CD14-positive monocyte (primary cell): ENCODE measurements around the gene VGLL2. TPM values are rescaled to one million over a fixed set of nuclear protein-coding genes. Genes with fewer than 3 reads are reported as not detected.

ENCODE experiments used
- DNase-seq, 3 donors: peaks; one replicate each; pipeline ENCODE4 v3.0.0-alpha.2; 2011 to 2022
- H2AFZ ChIP-seq: 2 replicates; pipeline ENCODE4 v1.6.0; 2012; ENCODE audit warnings: mild to moderate bottlenecking, low read depth, low read length, inconsistent platforms; ENCODE audit not compliant: insufficient read depth, poor library complexity, severe bottlenecking
- H3K27ac ChIP-seq, 2 donors: 1 replicate in 1 of 2; 2 replicates in 1 of 2; pipeline ENCODE4 v1.5.1; 2012 to 2013; ENCODE audit warnings: low read length in 2 of 2, control low read depth in 1 of 2, inconsistent platforms in 1 of 2, low read depth in 1 of 2, mild to moderate bottlenecking in 1 of 2
- H3K27me3 ChIP-seq, 2 donors: one replicate each; pipeline versions ENCODE4 v1.6.0 to v1.6.1; 2011 to 2013; ENCODE audit warnings: low read length in 2 of 2; ENCODE audit not compliant: control insufficient read depth in 2 of 2, insufficient read depth in 2 of 2
- H3K36me3 ChIP-seq, 2 donors: replicated peaks in 1 of 2; 1 replicate in 1 of 2; 2 replicates in 1 of 2; pipeline versions ENCODE4 v1.5.1 to v1.6.1; 2012 to 2013; ENCODE audit warnings: low read length in 2 of 2, control low read depth in 1 of 2, inconsistent platforms in 1 of 2, mild to moderate bottlenecking in 1 of 2; ENCODE audit not compliant: insufficient read depth in 2 of 2, control insufficient read depth in 1 of 2
- H3K4me1 ChIP-seq, 2 donors: 1 replicate in 1 of 2; 2 replicates in 1 of 2; pipeline versions ENCODE4 v1.5.1 to v1.6.1; 2012 to 2013; ENCODE audit warnings: low read length in 2 of 2, control low read depth in 1 of 2, inconsistent platforms in 1 of 2, mild to moderate bottlenecking in 1 of 2, moderate library complexity in 1 of 2; ENCODE audit not compliant: insufficient read depth in 2 of 2, control insufficient read depth in 1 of 2
- H3K4me2 ChIP-seq: replicated peaks from 2 replicates; pipeline ENCODE3; 2012; ENCODE audit warnings: low read length, moderate library complexity, mild to moderate bottlenecking; ENCODE audit not compliant: poor library complexity, severe bottlenecking; ENCODE audit errors: extremely low read depth
- H3K4me3 ChIP-seq, 3 experiments: fragments of 200-600 bp in 1 of 3; sonication (generic) in 1 of 3; replicated peaks in 1 of 3; 1 replicate in 2 of 3; 2 replicates in 1 of 3; pipeline ENCODE4 v1.5.1; 2011 to 2013; ENCODE audit warnings: low read length in 3 of 3, mild to moderate bottlenecking in 3 of 3, control low read depth in 2 of 3, low read depth in 2 of 3, inconsistent platforms in 1 of 3, moderate library complexity in 1 of 3
- H3K79me2 ChIP-seq: 2 replicates; pipeline ENCODE4 v1.6.0; 2012; ENCODE audit warnings: mild to moderate bottlenecking, control low read depth, inconsistent platforms, low read length, moderate library complexity; ENCODE audit not compliant: insufficient read depth
- H3K9ac ChIP-seq: 2 replicates; pipeline ENCODE4 v1.6.0; 2017; ENCODE audit warnings: low read length, mild to moderate bottlenecking; ENCODE audit not compliant: insufficient read depth, poor library complexity, severe bottlenecking
- H3K9me3 ChIP-seq, 2 donors: replicated peaks in 1 of 2; 1 replicate in 1 of 2; 2 replicates in 1 of 2; pipeline versions ENCODE4 v1.5.1 to v1.6.1; 2012 to 2013; ENCODE audit warnings: low read length in 2 of 2, control low read depth in 1 of 2; ENCODE audit not compliant: control insufficient read depth in 1 of 2, insufficient read depth in 1 of 2
- H4K20me1 ChIP-seq: 2 replicates; pipeline ENCODE4 v1.6.0; 2012; ENCODE audit warnings: mild to moderate bottlenecking, low read length, control low read depth, moderate library complexity; ENCODE audit not compliant: insufficient read depth
- H3K27ac Mint-ChIP-seq, 7 donors: one replicate each; pipeline ENCODE4 v1.8.0; 2020; ENCODE audit warnings: mild to moderate bottlenecking in 7 of 7, mixed read lengths in 7 of 7, moderate library complexity in 6 of 7, inconsistent platforms in 2 of 7
- H3K27me3 Mint-ChIP-seq, 3 donors: one replicate each; pipeline ENCODE4 v1.8.0; 2021 to 2022; ENCODE audit warnings: low read depth in 3 of 3, mild to moderate bottlenecking in 3 of 3, mixed read lengths in 3 of 3, moderate library complexity in 3 of 3, inconsistent platforms in 1 of 3
- H3K36me3 Mint-ChIP-seq, 2 donors: one replicate each; pipeline ENCODE4 v1.8.0; 2020; ENCODE audit warnings: mixed read lengths in 2 of 2, inconsistent platforms in 1 of 2, mild to moderate bottlenecking in 1 of 2
- H3K4me1 Mint-ChIP-seq: one replicate; pipeline ENCODE4 v1.8.0; 2020; ENCODE audit warnings: mild to moderate bottlenecking, mixed read lengths
- H3K4me3 Mint-ChIP-seq, 2 donors: one replicate each; pipeline ENCODE4 v1.8.0; 2020; ENCODE audit warnings: mild to moderate bottlenecking in 2 of 2, mixed read lengths in 2 of 2, moderate library complexity in 1 of 2
- H3K9me3 Mint-ChIP-seq, 7 donors: one replicate each; pipeline ENCODE4 v1.8.0; 2020 to 2022; ENCODE audit warnings: mixed read lengths in 7 of 7, mild to moderate bottlenecking in 6 of 7, moderate library complexity in 6 of 7, inconsistent platforms in 2 of 7
- CTCF ChIP-seq: fragments of 200-600 bp; IDR thresholded peaks from one replicate; pipeline ENCODE4 v1.8.0; 2022; ENCODE audit warnings: antibody characterized with exemption, mild to moderate bottlenecking
- WGBS: methylation state at CpG from one replicate; pipeline ENCODE4 v1.1.5; 2013; ENCODE audit warnings: missing lambda C conversion rate; ENCODE audit not compliant: insufficient coverage; 5-methylcytosine and 5-hydroxymethylcytosine counted together
- intact Hi-C, 2 donors: fragments of 100-400 bp; cut with micrococcal nuclease; formaldehyde crosslinking; loops; one replicate each; pipeline versions ENCODE4 v1.15.0 to v1.15.1; 2023
- polyA plus RNA-seq, 3 donors: library from polyadenylated mRNA; depleted of rRNA in 1 of 3; unstranded in 2 of 3; stranded (reverse) in 1 of 3; fragments of 300-500 nt in 2 of 3; fragments of >200 nt in 1 of 3; fragmentation: Illumina TruSeq in 2 of 3; gene quantifications; 1 replicate in 2 of 3; 2 replicates in 1 of 3; pipeline ENCODE4 v1.2.3, GENCODE V29; 2012 to 2021

Gene VGLL2
- polyA plus RNA-seq, 3 donors = not detected

- no peak for DNase-seq
- Histone ChIP-seq H3K4me2 (no peak overlapping the region), H2AFZ (no peak overlapping the region), H3K36me3 (no peaks in the 10 kb centered on the region), H3K79me2 (no peaks in the 10 kb centered on the region), H3K9ac (no peak overlapping the region), H3K27me3 (no peaks in the 10 kb centered on the region), H3K27ac (no peak overlapping the region), H4K20me1 (no peaks in the 10 kb centered on the region), H3K4me3 (no peak overlapping the region), H3K4me1 (no peaks in the 10 kb centered on the region), H3K9me3 (no peaks in the 10 kb centered on the region)
- WGBS = no CpG with 5 or more reads among the region's 2 CpGs
- Mint-ChIP-seq H3K4me1 (no peaks in the 10 kb centered on the region), H3K9me3 (peaks cover 0 to 8% (median 3%) of the 10 kb centered on the region in 7 donors), H3K4me3 (no peak overlapping the region), H3K27me3 (peaks cover 0 to 2% (median under 1%) of the 10 kb centered on the region in 3 donors), H3K36me3 (no peaks in the 10 kb centered on the region), H3K27ac (no peak overlapping the region)
- intact Hi-C loops = no loop called here
- no peak for TF ChIP-seq CTCF
Observed at GRCh38 chr6:117231466-117231865, 33.9 kb upstream of the VGLL2 start.

GRCh38 chr6:117232196-117232595 lies 33.2 kb upstream of the VGLL2 start:
- Histone ChIP-seq H3K27me3 (no peaks in the 10 kb centered on the region), H3K9me3 (no peaks in the 10 kb centered on the region), H3K4me1 (no peaks in the 10 kb centered on the region), H3K4me2 (no peak overlapping the region), H3K27ac (no peak overlapping the region), H3K36me3 (no peaks in the 10 kb centered on the region), H3K4me3 (no peak overlapping the region), H2AFZ (no peak overlapping the region), H3K9ac (no peak overlapping the region), H4K20me1 (no peaks in the 10 kb centered on the region), H3K79me2 (no peaks in the 10 kb centered on the region)
- Mint-ChIP-seq H3K36me3 (no peaks in the 10 kb centered on the region), H3K9me3 (peaks cover 0 to 8% (median 3%) of the 10 kb centered on the region in 7 donors), H3K27me3 (peaks cover 0 to 2% (median 2%) of the 10 kb centered on the region in 3 donors), H3K4me1 (no peaks in the 10 kb centered on the region), H3K4me3 (no peak overlapping the region), H3K27ac (no peak overlapping the region)
- no peak for TF ChIP-seq CTCF
- DNase-seq = no peak
- intact Hi-C loops = no loop called here
- no CpG with 5 or more reads among the region's 4 CpGs for WGBS
